Suprapubic skin (tissue), 3 donors: ENCODE data around the gene MLPH.

Experiments used
- POLR2AphosphoS5 ChIP-seq, 3 donors: sonication (generic); formaldehyde crosslinking; IDR thresholded peaks; one replicate each; pipeline ENCODE4 v1.6.1; 2017; ENCODE audit warnings: antibody characterized with exemption in 3 of 3
- TF ChIP-seq, protein P1 (sequence below), 2 donors: fragments of 200-600 bp in 1 of 2; fragments of 450-650 bp in 1 of 2; sonication (generic) in 1 of 2; IDR thresholded peaks; one replicate each; pipeline ENCODE4 v1.5.1; 2016 to 2019; ENCODE audit warnings: antibody characterized with exemption in 2 of 2, mild to moderate bottlenecking in 1 of 2, moderate library complexity in 1 of 2

DNA sequence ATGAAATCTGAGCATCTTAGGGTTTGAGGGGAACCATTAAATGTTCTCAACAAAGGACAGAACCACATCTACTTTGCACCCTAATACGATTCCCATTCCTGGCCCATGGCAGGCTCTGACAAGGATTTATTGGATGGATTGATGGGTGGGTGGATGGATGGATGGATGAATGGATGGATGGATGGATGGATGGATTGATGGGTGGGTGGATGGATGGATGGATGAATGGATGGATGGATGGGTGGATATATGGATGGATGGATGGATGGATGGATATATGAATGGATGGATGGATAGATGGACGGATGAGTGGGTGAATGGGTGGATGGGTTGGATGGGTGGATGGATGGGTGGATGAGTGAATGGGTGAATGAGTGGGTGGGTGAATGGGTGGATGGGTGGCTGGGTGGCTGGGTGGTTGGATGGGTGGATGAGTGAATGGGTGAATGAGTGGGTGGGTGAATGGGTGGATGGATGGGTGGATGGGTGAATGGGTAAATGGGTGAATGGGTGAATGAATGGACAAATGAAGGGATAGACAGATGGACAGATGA, 29.6 kb upstream of the MLPH start:
- TF ChIP-seq POLR2AphosphoS5 (IDR thresholded peaks at IDR 0.05): no peak
- TF ChIP-seq, protein P1, sequence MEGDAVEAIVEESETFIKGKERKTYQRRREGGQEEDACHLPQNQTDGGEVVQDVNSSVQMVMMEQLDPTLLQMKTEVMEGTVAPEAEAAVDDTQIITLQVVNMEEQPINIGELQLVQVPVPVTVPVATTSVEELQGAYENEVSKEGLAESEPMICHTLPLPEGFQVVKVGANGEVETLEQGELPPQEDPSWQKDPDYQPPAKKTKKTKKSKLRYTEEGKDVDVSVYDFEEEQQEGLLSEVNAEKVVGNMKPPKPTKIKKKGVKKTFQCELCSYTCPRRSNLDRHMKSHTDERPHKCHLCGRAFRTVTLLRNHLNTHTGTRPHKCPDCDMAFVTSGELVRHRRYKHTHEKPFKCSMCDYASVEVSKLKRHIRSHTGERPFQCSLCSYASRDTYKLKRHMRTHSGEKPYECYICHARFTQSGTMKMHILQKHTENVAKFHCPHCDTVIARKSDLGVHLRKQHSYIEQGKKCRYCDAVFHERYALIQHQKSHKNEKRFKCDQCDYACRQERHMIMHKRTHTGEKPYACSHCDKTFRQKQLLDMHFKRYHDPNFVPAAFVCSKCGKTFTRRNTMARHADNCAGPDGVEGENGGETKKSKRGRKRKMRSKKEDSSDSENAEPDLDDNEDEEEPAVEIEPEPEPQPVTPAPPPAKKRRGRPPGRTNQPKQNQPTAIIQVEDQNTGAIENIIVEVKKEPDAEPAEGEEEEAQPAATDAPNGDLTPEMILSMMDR (IDR thresholded peaks at IDR 0.05): no peak
